Omental fat pad (tissue), 4 donors: ENCODE results near the gene RAI1. TPM values are rescaled to one million over a fixed set of nuclear protein-coding genes. Genes with fewer than 3 reads are reported as not detected.

Experiments
- ATAC-seq: fragments of 150-250 bp; one replicate; pipeline ENCODE4 v1.9.1; 2016; ENCODE audit warnings: mild to moderate bottlenecking, moderate library complexity; ENCODE audit not compliant: low FRiP score
- DNase-seq: peaks from one replicate; pipeline ENCODE4 v3.0.0-alpha.2; 2019; ENCODE audit warnings: low spot score
- CTCF ChIP-seq, 3 donors: fragments of 450-650 bp; IDR thresholded peaks; one replicate each; pipeline ENCODE4 v1.5.1; 2016 to 2017; ENCODE audit warnings: antibody characterized with exemption in 3 of 3, mild to moderate bottlenecking in 3 of 3, moderate library complexity in 2 of 3
- total RNA-seq, 4 donors: library from RNA; depleted of rRNA; stranded (reverse); fragments of >200 nt; gene quantifications; one replicate each; pipeline ENCODE4 v1.1.0, GENCODE V29; 2016

RAI1 gene
- total RNA-seq, 4 donors from 2014 or later = 6.7 to 30.6 (median 8.5) TPM

- ATAC-seq = no peak
- TF ChIP-seq CTCF (IDR thresholded peaks at IDR 0.05) = no peak
- no peak for DNase-seq
These were observed 38.8 kb downstream of the RAI1 start for GRCh38 chr17:17719966-17720543.

GRCh38 chr17:17721140-17721668 lies 39.9 kb downstream of the RAI1 start:
- TF ChIP-seq CTCF (IDR thresholded peaks at IDR 0.05) = no peak
- DNase-seq = no peak
- ATAC-seq = no peak

GRCh38 chr17:17722081-17722905 lies 41.0 kb downstream of the RAI1 start:
- DNase-seq (no peak), ATAC-seq (peak; percentile 17)
- TF ChIP-seq CTCF (IDR thresholded peaks at IDR 0.05) = no peak

- DNase-seq (no peak), ATAC-seq (peak; percentile 2)
- TF ChIP-seq CTCF (IDR thresholded peaks at IDR 0.05) = no peak
These were observed 41.7 kb downstream of the RAI1 start for GRCh38 chr17:17722906-17723353.

- DNase-seq (no peak), ATAC-seq (peak; percentile 25)
- no peak for TF ChIP-seq CTCF (IDR thresholded peaks at IDR 0.05)
These were observed 42.4 kb downstream of the RAI1 start for GRCh38 chr17:17723354-17724261.

GRCh38 chr17:17724307-17725010 lies 43.2 kb downstream of the RAI1 start:
- DNase-seq (no peak), ATAC-seq (peak; percentile 14)
- no peak for TF ChIP-seq CTCF (IDR thresholded peaks at IDR 0.05)
